Endothelial cell of umbilical vein (primary cell): ENCODE results near the gene FRMD7. TPM values are rescaled to one million over a fixed set of nuclear protein-coding genes. Genes with fewer than 3 reads are reported as not detected.
A peak's percentile ranks its signal among the peaks of the same experiment; 100 is the strongest.

ENCODE experiments used
- Bru-seq: library from RNA; stranded (reverse); fragments of 400-500 nt; gene quantifications from one replicate; lab custom pipeline; 2021; lab: Mats Ljungman, UMichigan
- BruChase-seq, 2 experiments: library from RNA; stranded (reverse); fragments of 400-500 nt; gene quantifications; one replicate each; lab custom pipeline; 2021; lab: Mats Ljungman, UMichigan
- BruUV-seq: library from RNA; stranded (reverse); fragments of 400-500 nt; replicated peaks from 2 replicates; lab custom pipeline; 2021; lab: Mats Ljungman, UMichigan
- CTCF ChIA-PET: fragments of 300-600, 350-600 bp; sonication (Branson Sonifier 250); formaldehyde crosslinking; loops from one replicate; lab custom pipeline; 2021; ENCODE audit warnings: antibody characterized with exemption, inconsistent platforms; lab: Charles Lee
- POLR2A ChIA-PET: fragments of 300-600, 350-600 bp; sonication (Branson Sonifier 250); formaldehyde crosslinking; loops from one replicate; lab custom pipeline; 2021; ENCODE audit warnings: antibody characterized with exemption, inconsistent platforms; lab: Charles Lee
- DNase-seq: peaks from one replicate; pipeline ENCODE4 v3.0.0-alpha.2; 2011; ENCODE audit warnings: low read depth, low spot score
- FAIRE-seq: peaks from 2 replicates; lab custom pipeline; 2011; peaks lifted over from hg19 to GRCh38; lab: Jason Lieb, UNC
- H2AFZ ChIP-seq: 2 replicates; pipeline ENCODE4 v1.6.0; 2012; ENCODE audit warnings: low read depth, low read length, control low read depth, inconsistent platforms
- H3K27ac ChIP-seq: 2 replicates; pipeline ENCODE4 v1.5.1; 2011; ENCODE audit warnings: low read depth, mild to moderate bottlenecking, control low read depth, low read length, moderate library complexity; ENCODE audit not compliant: insufficient read depth
- H3K27me3 ChIP-seq, 2 experiments: 2 replicates each; pipeline versions ENCODE4 v1.6.0 to v1.6.1; 2011; ENCODE audit warnings: low read length in 2 of 2, mixed read lengths in 1 of 2; ENCODE audit not compliant: control insufficient read depth in 2 of 2, insufficient read depth in 2 of 2
- H3K36me3 ChIP-seq, 2 experiments: 2 replicates in 1 of 2; 3 replicates in 1 of 2; pipeline ENCODE4 v1.5.1; 2011; ENCODE audit warnings: low read length in 2 of 2, mild to moderate bottlenecking in 1 of 2, moderate library complexity in 1 of 2; ENCODE audit not compliant: control insufficient read depth in 2 of 2, insufficient read depth in 2 of 2; ENCODE audit errors: extremely low read depth in 1 of 2
- H3K4me1 ChIP-seq: 3 replicates; pipeline ENCODE4 v1.5.1; 2011; ENCODE audit warnings: mild to moderate bottlenecking, low read length; ENCODE audit not compliant: control insufficient read depth, insufficient read depth; ENCODE audit errors: extremely low read depth
- H3K4me2 ChIP-seq: 2 replicates; pipeline ENCODE4 v1.6.1; 2011; ENCODE audit warnings: low read length, control low read depth, mixed read lengths; ENCODE audit not compliant: insufficient read depth
- H3K4me3 ChIP-seq, 3 experiments: fragments of 200-600 bp in 1 of 3; sonication (generic), shearing (Covaris generic) in 1 of 3; replicated peaks in 1 of 3; 2 replicates each; pipeline ENCODE4 v1.5.1; 2011 to 2016; ENCODE audit warnings: control low read depth in 3 of 3, low read length in 3 of 3, mild to moderate bottlenecking in 2 of 3, inconsistent platforms in 1 of 3, low read depth in 1 of 3, moderate library complexity in 1 of 3; ENCODE audit not compliant: insufficient read depth in 1 of 3
- H3K79me2 ChIP-seq: 2 replicates; pipeline ENCODE4 v1.6.0; 2012; ENCODE audit warnings: low read length, inconsistent platforms; ENCODE audit not compliant: control insufficient read depth, insufficient read depth
- H3K9ac ChIP-seq: replicated peaks from 2 replicates; pipeline ENCODE3; 2011; ENCODE audit warnings: low read length, control low read depth; ENCODE audit not compliant: insufficient read depth; ENCODE audit errors: extremely low read depth
- H3K9me1 ChIP-seq: replicated peaks from 3 replicates; pipeline ENCODE4 v1.6.0; 2011; ENCODE audit warnings: mild to moderate bottlenecking, low read length; ENCODE audit not compliant: control insufficient read depth, insufficient read depth; ENCODE audit errors: extremely low read depth
- H3K9me3 ChIP-seq: replicated peaks from 2 replicates; pipeline ENCODE4 v1.5.1; 2012; ENCODE audit warnings: low read length, inconsistent platforms; ENCODE audit not compliant: control insufficient read depth, insufficient read depth
- H4K20me1 ChIP-seq: replicated peaks from 2 replicates; pipeline ENCODE3; 2011; ENCODE audit warnings: mild to moderate bottlenecking, low read length; ENCODE audit not compliant: control insufficient read depth, insufficient read depth; ENCODE audit errors: extremely low read depth
- EZH2 ChIP-seq: IDR thresholded peaks from 2 replicates; pipeline ENCODE4 v1.6.1; 2012; ENCODE audit warnings: borderline replicate concordance, low read depth, mild to moderate bottlenecking, moderate library complexity, low read length, inconsistent platforms; ENCODE audit not compliant: severe bottlenecking
- FOS ChIP-seq: IDR thresholded peaks from 2 replicates; pipeline ENCODE4 v1.6.1; 2011; ENCODE audit warnings: mild to moderate bottlenecking, low read length, moderate library complexity, borderline replicate concordance; ENCODE audit not compliant: insufficient read depth
- GATA2 ChIP-seq: IDR thresholded peaks from 2 replicates; pipeline ENCODE4 v1.7.0; 2011; ENCODE audit warnings: low read depth, mild to moderate bottlenecking, moderate library complexity, mixed read lengths, low read length; ENCODE audit not compliant: insufficient read length, insufficient read depth
- JUN ChIP-seq: IDR thresholded peaks from 2 replicates; pipeline ENCODE4 v1.6.1; 2011; ENCODE audit warnings: borderline replicate concordance, low read depth; ENCODE audit not compliant: insufficient read length, insufficient read depth
- MYC ChIP-seq: IDR thresholded peaks from one replicate; pipeline ENCODE4 v1.6.1; 2011; ENCODE audit warnings: mild to moderate bottlenecking, low read depth, low read length
- POLR2A ChIP-seq: IDR thresholded peaks from 2 replicates; pipeline ENCODE4 v1.6.1; 2012; ENCODE audit warnings: low read depth, mild to moderate bottlenecking, control low read depth, low read length
- POLR2AphosphoS5 ChIP-seq: IDR thresholded peaks from 2 replicates; pipeline ENCODE4 v1.6.1; 2012; ENCODE audit warnings: low read depth, mild to moderate bottlenecking, control low read depth, low read length, moderate library complexity; ENCODE audit not compliant: insufficient read depth
- dilution Hi-C: fragments of 300-500 bp; cut with MboI; formaldehyde crosslinking; loops from one replicate; pipeline ENCODE4 v1.15.0; 2019; ENCODE audit warnings: low sequenced_read_pairs; ENCODE audit not compliant: extremely low pct_ligation_motif_present
- intact Hi-C: fragments of 100-400 bp; cut with micrococcal nuclease; formaldehyde crosslinking; loops from one replicate; pipeline ENCODE4 v1.10.0; 2022
- long read RNA-seq: library from polyadenylated mRNA; stranded (forward); transcript quantifications from one replicate; pipeline ENCODE4 v2.0.0, GENCODE V29; 2021
- polyA minus RNA-seq, 3 experiments: library from RNA; depleted of rRNA, polyadenylated mRNA; stranded (reverse); fragments of >200 nt; gene quantifications; 1 replicate in 1 of 3; 2 replicates in 2 of 3; pipeline ENCODE4 v1.2.3, GENCODE V29; 2011
- polyA plus RNA-seq, 4 experiments: library from polyadenylated mRNA; depleted of rRNA in 3 of 4; stranded (reverse) in 3 of 4; unstranded in 1 of 4; fragments of >200 nt; gene quantifications; 2 replicates each; pipeline versions ENCODE4 v1.2.1 to v1.2.3, GENCODE V29; 2011 to 2012; ENCODE audit warnings: missing spikeins in 1 of 4
- total RNA-seq: library from RNA; stranded (reverse); gene quantifications from 2 replicates; pipeline ENCODE4 v1.2.3, GENCODE V29; 2021
- TF ChIP-seq, protein P1 (sequence below), 2 donors: IDR thresholded peaks; 1 replicate in 1 of 2; 2 replicates in 1 of 2; pipeline ENCODE4 v1.5.1; 2011; ENCODE audit warnings: low read length in 2 of 2, mild to moderate bottlenecking in 2 of 2, moderate library complexity in 2 of 2, control low read depth in 1 of 2, inconsistent platforms in 1 of 2, low read depth in 1 of 2; ENCODE audit not compliant: insufficient read depth in 1 of 2; ENCODE audit errors: extremely low read depth in 1 of 2
- TF ChIP-seq, protein P2 (sequence below): IDR thresholded peaks from 2 replicates; pipeline ENCODE4 v1.6.1; 2011; ENCODE audit not compliant: insufficient read depth, insufficient read length

The FRMD7 gene, protein sequence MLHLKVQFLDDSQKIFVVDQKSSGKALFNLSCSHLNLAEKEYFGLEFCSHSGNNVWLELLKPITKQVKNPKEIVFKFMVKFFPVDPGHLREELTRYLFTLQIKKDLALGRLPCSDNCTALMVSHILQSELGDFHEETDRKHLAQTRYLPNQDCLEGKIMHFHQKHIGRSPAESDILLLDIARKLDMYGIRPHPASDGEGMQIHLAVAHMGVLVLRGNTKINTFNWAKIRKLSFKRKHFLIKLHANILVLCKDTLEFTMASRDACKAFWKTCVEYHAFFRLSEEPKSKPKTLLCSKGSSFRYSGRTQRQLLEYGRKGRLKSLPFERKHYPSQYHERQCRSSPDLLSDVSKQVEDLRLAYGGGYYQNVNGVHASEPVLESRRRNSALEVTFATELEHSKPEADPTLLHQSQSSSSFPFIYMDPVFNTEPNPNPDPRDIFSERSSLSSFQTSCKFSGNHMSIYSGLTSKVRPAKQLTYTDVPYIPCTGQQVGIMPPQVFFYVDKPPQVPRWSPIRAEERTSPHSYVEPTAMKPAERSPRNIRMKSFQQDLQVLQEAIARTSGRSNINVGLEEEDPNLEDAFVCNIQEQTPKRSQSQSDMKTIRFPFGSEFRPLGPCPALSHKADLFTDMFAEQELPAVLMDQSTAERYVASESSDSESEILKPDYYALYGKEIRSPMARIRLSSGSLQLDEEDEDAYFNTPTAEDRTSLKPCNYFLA
- total RNA-seq: not detected in 2 replicates
- polyA plus RNA-seq: not detected in 2 replicates
- polyA plus RNA-seq (2011; cell fraction: cytosol; rRNA removed): not detected in 2 replicates
- polyA plus RNA-seq (2011; cell fraction: nucleus; rRNA removed): 0.07 TPM in 1 of 2 replicates, not detected in the other
- polyA plus RNA-seq (2012): not detected in 2 replicates
- not detected in 2 replicates for polyA minus RNA-seq
- polyA minus RNA-seq (2011; cell fraction: cytosol; rRNA and poly(A)+ RNA removed): not detected
- not detected in 2 replicates for polyA minus RNA-seq (2011; cell fraction: nucleus; rRNA and poly(A)+ RNA removed)
- percentile 5 among the genes with signal in this experiment for Bru-seq, nascent RNA
- percentile 9 among the genes with signal in this experiment for BruChase-seq, experiment 1, labeled RNA remaining after a 6-hour chase
- percentile 4 among the genes with signal in this experiment for BruChase-seq, experiment 2, labeled RNA remaining after a 2-hour chase
- long read RNA-seq: 0 reads

DNA sequence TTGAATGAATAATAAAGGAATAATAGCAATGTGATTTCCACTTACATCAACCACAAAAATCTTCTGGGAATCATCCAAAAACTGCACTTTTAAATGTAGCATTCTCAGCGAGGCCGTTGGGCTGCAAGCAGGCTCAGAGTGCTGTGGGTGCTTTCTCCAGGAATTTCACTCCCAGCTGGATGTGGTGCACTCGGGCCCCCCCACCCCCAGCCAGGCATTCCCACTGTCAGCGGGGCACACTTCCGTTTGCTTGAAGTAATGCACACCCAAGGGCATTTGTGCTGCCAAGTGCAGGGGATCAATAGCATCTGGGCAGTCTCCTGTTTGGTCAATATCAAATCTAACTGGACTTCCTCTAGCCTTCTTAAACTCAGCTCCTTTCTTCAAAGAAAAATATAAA lies at the start of gene FRMD7:
Gene FRMD7 (minus strand): TSS at position 278 of the 400 bp plus-strand sequence. CDS start 176 bp downstream, at position 102.
- Histone ChIP-seq H4K20me1 (no peaks in the 10 kb centered on the region), H3K27ac (no peak within 1 kb of the TSS), H3K79me2 (no peaks in the 10 kb centered on the region), H3K4me1 (no peaks in the 10 kb centered on the region), H3K9me3 (no peaks in the 10 kb centered on the region), H2AFZ (no peak within 1 kb of the TSS), H3K4me3 (no peak within 1 kb of the TSS), H3K9me1 (no peaks in the 10 kb centered on the region), H3K27me3 (peaks cover 0 to 2% of the 10 kb centered on the region in 2 experiments), H3K9ac (no peak within 1 kb of the TSS), H3K4me2 (no peak within 1 kb of the TSS), H3K36me3 (no peaks in the 10 kb centered on the region)
- CTCF ChIA-PET: interaction anchor here (1.5 to 1.6 kb wide), 2 partner anchors 8 to 35 kb away, joined by 3 to 5 read pairs; no protein-coding TSS in a partner anchor
- FAIRE-seq (no peak), DNase-seq (no peak)
- POLR2A ChIA-PET: no interaction called here
- dilution Hi-C loops: no loop called here
- no peak for TF ChIP-seq JUN
- TF ChIP-seq GATA2: no peak
- no peak for TF ChIP-seq EZH2
- TF ChIP-seq, protein P1, sequence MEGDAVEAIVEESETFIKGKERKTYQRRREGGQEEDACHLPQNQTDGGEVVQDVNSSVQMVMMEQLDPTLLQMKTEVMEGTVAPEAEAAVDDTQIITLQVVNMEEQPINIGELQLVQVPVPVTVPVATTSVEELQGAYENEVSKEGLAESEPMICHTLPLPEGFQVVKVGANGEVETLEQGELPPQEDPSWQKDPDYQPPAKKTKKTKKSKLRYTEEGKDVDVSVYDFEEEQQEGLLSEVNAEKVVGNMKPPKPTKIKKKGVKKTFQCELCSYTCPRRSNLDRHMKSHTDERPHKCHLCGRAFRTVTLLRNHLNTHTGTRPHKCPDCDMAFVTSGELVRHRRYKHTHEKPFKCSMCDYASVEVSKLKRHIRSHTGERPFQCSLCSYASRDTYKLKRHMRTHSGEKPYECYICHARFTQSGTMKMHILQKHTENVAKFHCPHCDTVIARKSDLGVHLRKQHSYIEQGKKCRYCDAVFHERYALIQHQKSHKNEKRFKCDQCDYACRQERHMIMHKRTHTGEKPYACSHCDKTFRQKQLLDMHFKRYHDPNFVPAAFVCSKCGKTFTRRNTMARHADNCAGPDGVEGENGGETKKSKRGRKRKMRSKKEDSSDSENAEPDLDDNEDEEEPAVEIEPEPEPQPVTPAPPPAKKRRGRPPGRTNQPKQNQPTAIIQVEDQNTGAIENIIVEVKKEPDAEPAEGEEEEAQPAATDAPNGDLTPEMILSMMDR (IDR thresholded peaks at IDR 0.05; ENCODE audit: extremely low read depth in 1 of 2, insufficient read depth in 1 of 2, low read depth in 1 of 2, low read length in 2 of 2): no peak
- TF ChIP-seq POLR2AphosphoS5: no peak
- TF ChIP-seq POLR2A: no peak
- TF ChIP-seq MYC: no peak
- no peak for TF ChIP-seq FOS
- TF ChIP-seq, protein P2, sequence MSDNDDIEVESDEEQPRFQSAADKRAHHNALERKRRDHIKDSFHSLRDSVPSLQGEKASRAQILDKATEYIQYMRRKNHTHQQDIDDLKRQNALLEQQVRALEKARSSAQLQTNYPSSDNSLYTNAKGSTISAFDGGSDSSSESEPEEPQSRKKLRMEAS: no peak
- BruUV-seq: no TSS peak
- intact Hi-C loops: no loop called here
